ENCODE results near the gene GIPC1. TPM values are rescaled to one million over a fixed set of nuclear protein-coding genes. Genes with fewer than 3 reads are reported as not detected.

Gene GIPC1
- total and polyA plus RNA-seq, 9 of the 15 experiments (the other 6 are each of a cell fraction or from before 2014, with no cell fraction given), result 0.49 to 54.7 (median 24.8) TPM

DNA sequence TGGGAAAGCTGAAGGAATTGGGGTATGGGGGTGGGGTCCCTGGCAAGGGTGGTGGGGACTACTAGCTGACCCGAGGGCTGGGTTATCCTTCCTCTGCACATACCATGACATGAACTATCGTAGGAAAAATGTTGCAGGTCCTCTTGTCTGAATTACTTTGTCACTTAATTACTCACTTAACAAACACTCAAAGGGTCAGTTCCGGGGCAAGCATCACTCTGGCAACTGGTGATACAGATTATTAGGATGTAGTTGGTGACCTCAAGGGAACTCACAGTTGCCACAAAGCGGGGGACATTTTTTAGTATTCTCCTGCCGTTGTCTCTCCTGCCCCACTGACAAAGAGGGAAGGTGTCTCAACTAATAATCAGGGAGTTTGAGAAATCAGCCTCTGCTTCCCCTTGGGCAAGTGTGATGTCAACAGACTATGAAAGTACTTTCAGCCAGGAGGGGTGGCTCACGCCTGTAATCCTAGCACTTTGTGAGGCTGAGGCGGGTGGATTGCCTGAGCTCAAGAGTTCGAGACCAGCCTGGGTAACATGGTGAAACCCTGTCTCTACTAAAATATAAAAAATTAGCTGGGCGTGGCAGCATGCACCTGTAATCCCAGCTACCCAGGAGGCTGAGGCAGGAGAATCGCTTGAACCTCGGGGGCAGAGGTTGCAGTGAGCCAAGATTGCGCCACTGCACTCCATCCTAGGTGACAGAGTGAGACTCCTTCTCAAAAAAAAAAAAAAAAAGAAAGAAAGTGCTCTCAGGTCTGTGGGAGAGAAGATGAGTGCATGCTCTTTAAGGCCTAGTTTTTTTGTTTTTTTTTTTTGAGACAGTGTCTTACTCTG is 12.0 kb upstream of the GIPC1 start:
- Histone ChIP-seq H4K20me1 (replicated peaks; ENCODE audit: control insufficient read depth, insufficient read depth, low read length) (no peaks in the 10 kb centered on the region; the same call in 1 of the 2 replicates), H3K79me2 (ENCODE audit: control insufficient read depth, insufficient read depth, low read length) (no peaks in the 10 kb centered on the region), H3K36me3 (ENCODE audit: control insufficient read depth, insufficient read depth, low read length) (no peaks in the 10 kb centered on the region), H3K9me1 (ENCODE audit: control insufficient read depth, insufficient read depth, low read length) (no peaks in the 10 kb centered on the region), H3K9me3 (replicated peaks; ENCODE audit: control insufficient read depth, insufficient read depth, low read depth, low read length) (no peaks in the 10 kb centered on the region), H3K4me1 (replicated peaks in 1 of 2; ENCODE audit: control insufficient read depth in 2 of 2, insufficient read depth in 2 of 2, low read length in 2 of 2) (peaks cover 28 to 38% of the 10 kb centered on the region in 2 experiments), H3K4me2 (ENCODE audit: insufficient read depth, low read length) (peak overlapping the region; percentile 14; the same call in 1 of the 2 replicates), H3K27me3 (ENCODE audit: control insufficient read depth in 2 of 2, insufficient read depth in 2 of 2, low read length in 2 of 2) (no peaks in the 10 kb centered on the region), H3K4me3 (no peak overlapping the region), H3K27ac (ENCODE audit: extremely low read depth, low read depth, low read length) (peak overlapping the region; percentile 53; the same call in 2 of the 3 replicates), H3K9ac (ENCODE audit: insufficient read depth in 1 of 2, low read depth in 2 of 2, low read length in 2 of 2) (no peak overlapping the region; a peak in 1 of 4 replicates), H2AFZ (ENCODE audit: low read depth, low read length) (0 out of 2 replicates have a peak overlapping the region, but pooled peaks have one; percentile 11)
- peak; percentile 56 for ATAC-seq
- 26% methylated on average over 12 of the region's 12 CpGs for WGBS (ENCODE audit: insufficient coverage, low coverage, missing lambda C conversion rate)
- intact Hi-C loops (cut with micrococcal nuclease), result no loop called here
- DNase-seq (ENCODE audit: extremely low read depth in 1 of 4, low spot score in 3 of 4), result peak in 2 of 4 experiments; percentile 38 to 67
- peak; percentile 78 for FAIRE-seq
- no TSS peak for BruUV-seq (replicated peaks)
- ChIA-PET CTCF (ENCODE audit: low intra/inter-chr PET ratio) (interaction anchor here (0.6 kb wide), 1 partner anchor 11 kb away, joined by 3 read pairs; no protein-coding TSS in a partner anchor), POLR2A (interaction anchor here (2.5 to 7.5 kb wide), 2 partner anchors 8 to 11 kb away, joined by 11 to 70 read pairs; partner anchors contain the start of gene DNAJB1)
- in situ Hi-C loops (cut with MboI), result no loop called here
- TF ChIP-seq KDM1A (IDR thresholded peaks at IDR 0.05) (peak; percentile 91 to 92), NBN (IDR thresholded peaks at IDR 0.05; ENCODE audit: low read depth) (no peak), CC2D1A (IDR thresholded peaks at IDR 0.05) (peak; percentile 14; the same call in 1 of the 2 replicates), PYGO2 (tag; IDR thresholded peaks at IDR 0.05) (no peak), EP300 (IDR thresholded peaks at IDR 0.05; ENCODE audit: low read length) (peak; percentile 89), SMARCC2 (IDR thresholded peaks at IDR 0.05; ENCODE audit: low read depth) (peak; percentile 46; the same call in 1 of the 2 replicates), ZSCAN29 (IDR thresholded peaks at IDR 0.05) (no peak), NFE2 (IDR thresholded peaks at IDR 0.05; ENCODE audit: low read depth) (0 out of 2 replicates have a peak, but pooled peaks have one; percentile 11), TEAD4 (IDR thresholded peaks at IDR 0.05; ENCODE audit: low read length) (peak; percentile 85), TEAD4 (CRISPR knock-in tag; IDR thresholded peaks at IDR 0.05; ENCODE audit: borderline replicate concordance) (no peak), CREB1 (IDR thresholded peaks at IDR 0.05) (0 out of 2 replicates have a peak, but pooled peaks have one; percentile 29), CREB1 (CRISPR knock-in tag; IDR thresholded peaks at IDR 0.05) (no peak), TRIM24 (IDR thresholded peaks at IDR 0.05) (peak in 1 of 2 experiments; percentile 2; a peak in 1 of 4 replicates), MNT (conservative IDR thresholded peaks at IDR 0.05) (0 out of 4 replicates have a peak, but pooled peaks of 1 of the 2 experiments have one; percentile 21), ZNF174 (CRISPR knock-in tag; IDR thresholded peaks at IDR 0.05) (no peak), MEIS2 (IDR thresholded peaks at IDR 0.05; ENCODE audit: partially characterized antibody) (peak; percentile 54), POLR3G (IDR thresholded peaks at IDR 0.05; ENCODE audit: extremely low read depth, insufficient read length, insufficient replicate concordance) (no peak), SMARCE1 (IDR thresholded peaks at IDR 0.05) (peak; percentile 76)
- TF ChIP-seq, protein P1, sequence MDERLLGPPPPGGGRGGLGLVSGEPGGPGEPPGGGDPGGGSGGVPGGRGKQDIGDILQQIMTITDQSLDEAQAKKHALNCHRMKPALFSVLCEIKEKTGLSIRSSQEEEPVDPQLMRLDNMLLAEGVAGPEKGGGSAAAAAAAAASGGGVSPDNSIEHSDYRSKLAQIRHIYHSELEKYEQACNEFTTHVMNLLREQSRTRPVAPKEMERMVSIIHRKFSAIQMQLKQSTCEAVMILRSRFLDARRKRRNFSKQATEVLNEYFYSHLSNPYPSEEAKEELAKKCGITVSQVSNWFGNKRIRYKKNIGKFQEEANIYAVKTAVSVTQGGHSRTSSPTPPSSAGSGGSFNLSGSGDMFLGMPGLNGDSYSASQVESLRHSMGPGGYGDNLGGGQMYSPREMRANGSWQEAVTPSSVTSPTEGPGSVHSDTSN (CRISPR knock-in tag; IDR thresholded peaks at IDR 0.05; ENCODE audit: low read depth), result no peak
- TF ChIP-seq, protein P1 (tag; conservative IDR thresholded peaks at IDR 0.05; ENCODE audit: low read depth), result peak; percentile 38; the same call in 1 of the 2 replicates

Data from K562 (cell line).